GM21529 (cell line): ENCODE results near the gene TAF10.

Experiments
- ATAC-seq: cut with Tn5 transposase; IDR thresholded peaks from one replicate; pipeline ENCODE4 v1.9.1; 2021; ENCODE audit not compliant: unreplicated experiment

The TAF10 gene

DNA sequence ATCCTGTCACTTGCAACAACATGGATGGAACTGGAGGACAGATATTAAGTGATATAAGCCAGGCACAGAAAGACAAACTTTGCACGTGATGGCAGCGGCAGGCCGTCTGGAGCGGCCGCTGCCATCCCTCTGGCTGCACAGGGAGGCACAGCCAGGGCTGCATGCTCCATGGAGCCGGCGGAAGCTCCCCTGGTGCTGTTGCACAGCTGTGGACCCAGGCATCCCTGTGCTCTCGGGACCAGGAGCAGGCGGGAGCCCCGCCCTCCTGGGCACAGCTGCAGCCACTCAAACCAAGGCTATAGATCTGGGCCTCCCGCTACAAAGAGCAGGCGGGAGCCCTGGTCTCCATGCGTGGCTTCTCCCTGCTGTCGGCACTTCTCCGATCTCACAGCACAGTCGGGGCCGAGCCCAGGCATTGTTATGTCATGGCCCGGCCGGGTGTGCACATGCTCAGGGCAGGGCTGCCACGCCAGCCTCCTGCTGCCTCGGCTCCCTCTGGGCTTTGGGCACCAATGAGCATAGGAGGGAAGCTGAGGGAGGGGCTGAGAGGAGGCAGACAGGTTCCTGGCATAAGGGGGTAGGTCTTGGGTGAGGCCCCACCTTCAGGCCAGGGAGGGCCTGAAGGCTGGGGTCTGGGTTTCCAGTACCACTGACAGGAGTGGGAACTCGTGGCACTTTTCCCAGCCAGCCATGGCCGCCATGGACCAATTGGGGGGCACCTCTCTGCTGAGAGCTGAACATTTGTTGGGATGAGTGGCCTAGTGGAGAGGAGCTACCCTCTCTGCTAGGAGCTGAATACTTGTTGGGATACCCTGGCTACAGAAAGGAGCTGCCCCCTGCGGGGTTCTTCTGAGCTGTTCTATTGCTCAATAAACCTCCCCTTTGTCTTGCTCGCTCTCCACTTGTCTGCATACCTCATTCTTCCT lies 25.3 kb downstream of the TAF10 start:
- no peak for ATAC-seq

DNA sequence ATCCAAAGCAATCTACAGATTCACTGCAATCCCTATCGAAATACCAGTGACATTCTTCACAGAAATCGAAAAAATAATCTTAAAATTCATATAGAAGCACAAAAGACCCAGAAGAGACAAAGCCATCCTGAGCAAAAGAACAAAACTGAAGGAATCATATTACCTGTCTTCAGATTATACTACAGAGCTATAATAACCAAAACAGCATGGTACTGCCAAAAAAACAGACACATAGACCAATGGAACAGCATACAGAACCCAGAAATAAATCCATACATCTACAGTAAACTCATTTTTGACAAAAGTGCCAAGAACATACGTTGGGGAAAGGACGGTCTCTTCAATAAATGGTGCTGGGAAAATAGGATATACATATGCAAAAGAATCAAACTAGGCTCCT lies 27.5 kb downstream of the TAF10 start:
- ATAC-seq = no peak

DNA sequence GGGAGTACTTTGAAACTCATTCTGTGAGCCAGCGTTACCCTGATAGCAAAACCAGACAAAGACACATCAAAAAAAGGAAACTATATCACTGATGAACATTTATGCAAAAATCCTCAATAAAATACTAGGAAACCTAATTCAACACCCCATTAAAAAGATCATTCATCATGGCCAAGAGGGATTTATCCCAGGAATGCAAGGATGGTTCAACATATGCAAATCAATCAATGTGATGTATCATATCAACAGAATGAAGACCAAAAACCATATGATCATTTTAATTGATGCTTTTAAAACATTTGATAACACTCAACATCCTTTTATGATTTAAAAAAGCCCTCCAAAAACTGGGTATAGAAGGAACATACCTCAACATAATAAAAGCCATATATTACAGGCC lies 28.4 kb downstream of the TAF10 start:
- ATAC-seq = no peak

DNA sequence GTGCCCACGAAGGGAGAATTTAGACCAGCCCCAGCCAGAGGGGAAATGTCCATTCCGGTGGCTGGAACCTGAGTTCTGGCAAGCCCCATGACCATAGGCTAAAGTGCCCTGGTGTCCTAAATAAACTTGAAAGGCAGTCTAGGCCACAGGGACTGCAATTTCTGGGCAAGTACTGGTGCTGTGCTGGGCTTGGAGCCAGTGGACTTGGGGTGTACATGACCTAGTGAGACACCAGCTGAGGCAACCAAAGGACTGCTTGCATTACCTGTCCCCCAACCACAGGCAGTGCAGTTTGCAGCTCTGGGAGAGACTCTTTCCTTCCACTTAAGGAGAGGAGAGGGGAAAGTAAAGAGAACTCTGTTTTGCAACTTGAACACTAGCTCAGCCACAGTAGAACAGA lies 32.3 kb downstream of the TAF10 start:
- no peak for ATAC-seq

DNA sequence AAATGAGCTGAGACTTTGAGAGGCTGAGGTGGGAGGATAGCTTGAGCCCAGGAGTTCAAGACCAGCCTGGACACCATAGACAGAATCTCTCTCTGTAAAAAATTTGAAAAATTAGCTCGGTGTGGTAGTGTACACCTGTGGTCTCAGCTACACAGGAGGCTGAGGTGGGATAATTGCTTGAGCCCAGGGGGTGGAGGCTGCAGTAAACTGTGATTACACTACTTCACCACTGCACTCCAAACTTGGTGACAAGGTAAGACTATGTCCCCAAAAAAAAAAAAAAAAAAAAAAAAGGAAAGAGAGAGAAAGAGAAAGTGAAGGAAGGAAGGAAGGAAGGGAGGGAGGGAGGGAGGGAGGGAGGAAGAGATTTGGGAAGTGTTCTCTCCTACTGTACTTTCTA lies 33.9 kb downstream of the TAF10 start:
- no peak for ATAC-seq

DNA sequence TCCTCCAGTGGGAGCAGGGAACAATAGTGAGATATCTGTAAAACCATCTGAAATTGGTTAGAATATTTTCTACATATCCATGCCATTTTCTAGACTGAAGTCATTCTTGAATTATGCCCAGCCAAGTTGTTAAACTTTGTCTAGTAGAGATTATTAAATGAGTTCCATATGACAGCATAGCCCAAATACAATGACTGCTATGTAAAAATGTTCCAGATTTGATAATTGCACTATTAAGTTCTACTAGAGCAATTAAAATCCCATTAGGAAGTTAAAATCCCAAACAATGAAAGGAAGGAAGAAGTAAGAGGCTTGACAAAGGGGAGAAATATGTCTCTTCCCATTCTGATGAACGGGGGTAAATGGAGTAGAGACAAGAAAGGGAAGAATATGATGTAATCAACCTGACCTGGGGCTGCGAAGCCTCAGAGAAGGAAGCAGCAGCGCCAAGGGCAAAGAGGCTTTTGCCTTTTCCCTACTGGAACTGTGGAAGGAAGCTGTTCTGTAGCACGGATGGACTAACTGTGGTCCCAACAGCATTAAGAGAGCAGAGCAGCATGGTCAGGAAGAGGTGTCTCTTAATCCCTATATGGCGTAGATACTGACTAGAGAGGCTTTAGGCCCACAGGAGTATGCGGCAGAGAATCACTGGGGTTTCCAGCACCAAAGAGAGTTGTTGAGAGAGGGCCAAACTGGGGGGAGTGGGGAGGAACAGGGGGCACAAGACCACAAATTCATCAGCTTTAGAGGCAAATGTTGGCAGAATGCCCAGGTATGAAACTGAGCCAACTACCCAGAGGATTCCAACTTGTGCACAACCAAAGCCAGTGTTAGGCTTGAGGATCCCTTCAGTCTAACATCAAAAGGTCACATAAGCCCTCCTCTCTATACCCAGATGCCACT lies 35.3 kb downstream of the TAF10 start:
- no peak for ATAC-seq

DNA sequence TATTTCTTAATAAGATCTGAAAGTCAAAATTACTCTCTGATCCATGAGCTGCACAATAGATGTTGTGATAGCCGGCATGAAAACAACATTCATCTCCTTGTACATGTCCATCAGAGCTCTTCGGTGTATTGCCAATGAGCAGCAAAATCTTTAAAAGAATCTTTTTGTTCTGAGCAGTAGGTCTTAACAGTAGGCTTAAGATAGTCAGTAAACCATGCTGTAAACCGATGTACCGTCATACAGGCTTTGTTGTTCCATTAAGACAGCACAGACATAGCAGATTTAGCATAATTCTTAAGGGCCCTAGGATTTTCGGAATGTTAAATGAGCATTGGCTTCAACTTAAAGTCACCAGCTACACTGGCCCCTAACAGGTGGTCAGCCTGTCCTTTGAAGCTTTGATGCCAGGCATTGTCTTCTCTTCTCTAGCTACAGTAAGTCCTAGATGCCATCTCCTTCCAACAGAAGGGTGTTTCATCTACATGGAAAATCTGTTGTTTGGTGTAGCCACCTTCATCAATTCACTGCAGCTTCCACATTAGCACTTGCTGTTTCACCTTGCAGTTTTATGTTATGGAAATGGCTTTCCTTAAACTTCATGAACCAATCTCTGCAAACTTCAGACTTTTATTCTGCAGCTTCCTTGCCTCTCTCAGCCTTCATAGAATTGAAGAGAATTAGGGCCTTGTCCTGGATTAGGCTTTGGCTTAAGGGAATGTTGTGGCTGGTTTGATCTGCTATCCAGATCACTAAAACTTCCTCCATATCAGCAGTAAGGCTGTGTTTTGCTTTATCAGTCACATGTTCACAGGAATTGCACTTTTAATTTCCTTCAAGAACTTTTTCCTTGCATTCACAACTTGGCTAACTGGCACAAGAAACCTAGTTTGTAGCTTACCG lies 37.0 kb downstream of the TAF10 start:
- no peak for ATAC-seq

DNA sequence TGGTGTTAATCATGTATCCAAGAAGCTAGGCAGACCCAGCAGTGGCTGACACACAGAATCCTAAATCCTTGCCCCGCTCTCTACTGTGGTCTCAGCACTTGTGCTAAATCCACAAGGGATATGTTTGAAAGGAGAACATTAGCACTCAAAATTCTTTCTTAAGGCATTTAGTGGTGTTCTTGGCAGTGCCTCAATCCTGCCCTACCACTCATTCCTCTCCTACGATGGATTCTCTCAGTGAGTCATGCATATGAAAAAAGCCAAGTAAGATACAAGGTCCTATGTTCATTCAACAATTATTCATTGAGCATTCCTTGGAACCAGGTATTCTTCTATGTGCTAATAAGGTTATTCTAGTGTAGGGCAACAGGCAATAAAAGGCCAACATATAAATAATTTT lies 39.8 kb downstream of the TAF10 start:
- ATAC-seq = no peak

DNA sequence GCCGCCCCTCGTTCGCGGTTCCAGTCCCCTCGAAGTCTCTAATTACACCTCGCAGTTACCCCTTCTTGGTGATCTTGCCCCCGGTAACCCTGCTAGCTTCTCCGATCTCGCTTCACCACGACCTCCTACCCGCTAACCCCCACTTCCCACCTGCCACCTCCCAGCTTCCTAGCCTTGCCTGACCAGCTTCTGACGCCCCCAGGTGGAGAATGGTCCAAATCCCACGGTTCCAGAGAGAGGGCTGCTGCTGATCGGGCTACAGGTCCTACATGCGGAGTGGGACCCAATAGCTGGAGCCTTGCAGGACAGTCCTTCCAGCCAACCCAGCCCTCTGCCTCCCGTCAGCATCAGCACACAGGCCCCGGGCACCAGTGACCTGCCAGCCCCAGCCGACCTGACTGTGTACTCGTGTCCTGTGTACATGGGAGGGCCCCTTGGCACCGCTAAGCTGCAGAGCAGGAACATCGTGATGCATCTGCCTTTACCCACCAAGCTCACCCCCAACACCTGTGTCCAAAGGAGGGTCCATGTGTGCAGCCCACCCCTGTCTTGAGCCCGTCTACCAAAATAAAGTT lies 40.5 kb downstream of the TAF10 start:
- ATAC-seq = no peak

DNA sequence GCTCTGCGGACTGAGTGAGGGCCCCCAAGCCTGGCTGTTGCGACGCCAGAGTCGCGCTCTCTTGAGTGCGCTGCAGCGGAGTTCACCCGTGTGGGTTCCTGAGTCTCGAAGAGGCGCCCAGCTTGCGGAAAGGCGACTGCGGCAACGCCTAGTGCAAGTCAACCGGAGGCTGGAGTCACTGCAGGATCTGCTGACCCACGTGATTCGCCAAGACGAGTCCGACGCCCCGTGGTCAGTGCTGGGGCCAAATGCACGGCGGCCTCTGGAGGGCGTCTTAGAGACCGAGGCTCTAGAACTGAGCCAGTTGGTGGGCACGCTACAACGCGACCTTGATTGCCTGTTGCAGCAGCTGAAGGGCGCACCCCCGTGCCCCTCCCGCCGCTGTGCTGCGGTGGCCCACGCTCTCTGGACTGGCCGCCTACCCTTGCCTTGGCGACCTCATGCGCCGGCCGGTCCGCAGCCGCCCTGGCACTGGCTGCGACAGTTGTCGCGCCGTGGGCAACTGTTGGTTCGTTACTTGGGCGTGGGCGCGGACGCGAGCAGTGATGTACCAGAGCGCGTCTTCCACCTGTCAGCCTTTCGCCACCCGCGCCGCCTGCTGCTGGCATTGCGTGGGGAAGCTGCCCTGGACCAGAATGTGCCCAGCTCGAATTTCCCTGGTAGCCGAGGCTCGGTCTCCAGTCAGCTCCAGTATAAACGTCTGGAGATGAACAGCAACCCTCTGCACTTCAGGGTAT lies 41.2 kb downstream of the TAF10 start:
- no peak for ATAC-seq

DNA sequence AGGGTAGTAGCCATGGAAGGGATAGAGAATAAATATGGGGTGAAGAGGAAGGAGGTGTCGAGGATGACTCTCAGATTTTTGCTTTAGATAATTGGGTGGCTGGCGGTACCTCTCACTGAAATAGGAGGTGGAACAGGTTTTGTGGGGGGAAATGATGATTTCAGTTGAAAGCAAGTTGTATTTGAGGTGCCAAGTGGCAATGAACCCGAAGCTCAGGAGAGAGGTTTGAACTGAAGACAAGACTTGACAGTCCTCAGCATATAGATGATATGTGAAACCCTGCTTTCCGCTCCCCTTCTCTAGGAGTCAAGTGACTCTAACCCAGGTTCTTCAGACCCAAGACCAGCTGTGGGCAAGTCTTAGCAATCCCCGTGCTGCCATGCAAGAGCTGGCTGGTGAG lies 42.3 kb downstream of the TAF10 start:
- ATAC-seq = no peak

DNA sequence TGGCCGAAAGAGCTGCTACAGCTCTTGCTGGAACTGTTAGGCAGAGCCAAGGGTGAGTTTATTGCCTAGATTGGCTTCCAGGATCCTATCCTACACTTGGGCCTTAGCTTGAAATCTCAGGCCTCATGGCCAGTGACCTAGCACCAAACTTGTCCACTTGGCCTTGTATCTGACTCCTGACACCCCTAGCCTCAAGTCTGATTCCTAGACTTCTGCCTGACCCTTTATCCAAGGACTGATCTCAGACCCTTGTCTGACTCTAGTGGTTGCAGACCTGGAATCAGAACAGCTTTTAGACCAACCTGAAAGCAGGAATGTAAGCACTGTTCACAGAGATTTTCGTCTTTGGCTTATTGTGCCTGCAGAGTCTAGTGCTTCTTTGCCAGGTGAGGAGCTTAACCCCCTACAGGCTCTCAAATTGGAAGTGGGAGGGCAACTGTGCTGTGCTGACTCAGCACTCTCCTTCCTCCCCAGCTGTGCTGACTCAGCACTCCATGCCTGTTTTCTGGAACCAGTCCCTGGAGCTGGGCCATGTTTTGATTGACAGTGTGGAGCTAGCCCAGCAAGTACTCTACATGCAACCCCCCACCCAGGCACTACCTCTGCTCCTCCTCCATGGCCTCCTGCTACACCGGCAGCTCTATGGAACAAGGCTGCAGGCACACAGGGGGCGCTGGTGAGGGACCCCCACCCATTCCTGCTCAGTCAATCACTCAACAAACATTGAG lies 43.7 kb downstream of the TAF10 start:
- ATAC-seq = no peak

DNA sequence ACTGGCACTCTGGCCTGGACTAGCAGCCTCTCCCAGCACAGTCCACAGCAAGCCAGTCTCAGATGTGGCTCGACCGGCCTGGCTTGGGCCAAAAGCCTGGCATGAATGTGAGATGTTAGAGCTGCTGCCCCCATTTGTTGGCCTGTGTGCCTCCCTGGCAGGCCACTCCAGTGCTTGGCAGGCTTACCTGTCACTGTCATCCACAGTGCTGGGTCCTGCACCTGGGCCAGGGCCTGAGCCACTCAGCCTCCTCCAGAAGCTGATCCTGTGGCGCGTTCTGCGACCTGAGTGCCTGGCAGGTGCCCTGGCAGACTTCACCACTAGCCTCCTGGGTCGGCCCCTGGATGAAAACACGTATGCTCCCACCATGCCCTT lies 44.7 kb downstream of the TAF10 start:
- ATAC-seq = no peak

DNA sequence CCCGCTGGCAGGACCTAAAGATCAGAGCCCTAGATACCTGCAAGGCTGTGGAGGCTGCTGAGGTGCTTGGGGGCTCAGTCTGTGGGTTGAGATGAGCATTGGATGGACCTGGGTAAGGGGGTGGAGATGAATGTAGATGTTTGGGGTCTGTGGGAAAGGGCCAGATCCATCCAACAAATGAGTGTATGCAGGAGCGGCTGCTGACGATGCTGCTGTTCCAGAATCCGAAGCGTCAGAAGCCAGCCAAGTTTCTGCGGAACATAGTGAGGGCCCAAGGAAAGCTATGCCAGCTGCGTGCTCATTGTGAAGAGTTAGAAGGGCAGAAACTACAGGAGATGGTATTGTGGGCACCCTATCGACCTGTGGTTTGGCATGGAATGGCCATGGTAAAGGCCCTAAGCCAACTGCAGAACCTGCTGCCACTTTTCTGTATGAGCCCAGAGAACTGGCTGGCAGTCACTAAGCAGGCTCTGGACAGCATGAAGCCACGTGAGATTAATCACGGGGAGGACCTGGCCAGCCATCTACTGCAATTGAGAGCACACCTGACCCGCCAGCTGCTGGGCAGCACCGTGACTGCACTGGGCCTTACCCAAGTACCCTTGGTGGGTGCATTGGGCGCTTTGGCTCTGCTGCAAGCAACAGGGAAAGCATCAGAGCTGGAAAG lies 45.2 kb downstream of the TAF10 start:
- no peak for ATAC-seq

DNA sequence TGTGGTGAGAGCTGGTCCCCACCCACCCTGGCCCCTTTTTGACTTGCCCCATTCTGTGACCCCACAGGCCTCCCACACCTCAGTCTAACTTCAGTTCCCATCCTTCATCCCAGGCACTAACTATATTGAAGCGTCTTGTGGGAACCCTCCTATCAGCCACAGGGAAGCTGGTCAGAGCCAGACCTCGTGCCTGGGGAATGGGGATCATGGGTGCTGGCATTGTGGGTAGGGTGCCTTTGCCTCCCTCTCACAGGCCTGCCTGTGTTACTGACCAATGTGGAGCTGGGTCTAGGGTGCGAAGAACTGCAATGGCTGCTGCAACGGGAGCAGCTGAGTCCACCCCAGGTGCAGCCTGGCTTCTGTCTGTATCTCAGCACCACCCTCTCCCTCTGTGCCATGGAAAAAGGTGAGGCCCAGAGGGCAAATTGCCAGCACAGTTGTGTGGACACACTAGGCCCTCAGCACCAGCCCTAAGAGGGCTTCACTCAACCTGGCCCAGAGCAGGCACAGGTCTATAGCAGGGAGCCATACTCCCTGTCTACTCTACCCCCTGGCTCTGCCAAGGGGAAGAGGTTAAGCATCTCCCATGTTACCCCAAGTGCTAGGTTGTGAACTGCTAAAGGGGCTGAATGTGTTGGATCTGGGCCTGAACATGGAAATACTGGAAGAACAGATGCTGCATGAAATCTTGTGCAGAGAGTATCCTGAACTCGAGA lies 45.9 kb downstream of the TAF10 start:
- ATAC-seq = no peak

DNA sequence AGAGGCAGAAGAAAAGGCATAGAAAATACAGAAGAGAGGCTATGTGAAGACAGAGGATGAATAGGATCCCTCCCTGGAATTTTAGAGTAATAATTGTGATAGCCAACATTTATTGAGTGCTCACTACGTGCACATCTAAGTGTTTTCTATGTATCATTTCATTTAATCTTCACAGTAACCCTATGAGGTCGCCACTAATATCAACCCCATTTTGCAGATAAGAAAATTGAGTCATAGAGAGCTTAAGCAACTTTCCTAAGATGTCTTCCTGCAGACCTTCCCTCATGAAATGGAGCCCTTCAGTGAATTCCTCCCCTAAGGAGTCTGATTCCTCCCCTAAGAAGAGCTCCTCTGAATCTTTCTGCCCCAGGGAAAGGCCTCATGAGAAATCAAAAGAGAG lies 46.7 kb downstream of the TAF10 start:
- no peak for ATAC-seq

DNA sequence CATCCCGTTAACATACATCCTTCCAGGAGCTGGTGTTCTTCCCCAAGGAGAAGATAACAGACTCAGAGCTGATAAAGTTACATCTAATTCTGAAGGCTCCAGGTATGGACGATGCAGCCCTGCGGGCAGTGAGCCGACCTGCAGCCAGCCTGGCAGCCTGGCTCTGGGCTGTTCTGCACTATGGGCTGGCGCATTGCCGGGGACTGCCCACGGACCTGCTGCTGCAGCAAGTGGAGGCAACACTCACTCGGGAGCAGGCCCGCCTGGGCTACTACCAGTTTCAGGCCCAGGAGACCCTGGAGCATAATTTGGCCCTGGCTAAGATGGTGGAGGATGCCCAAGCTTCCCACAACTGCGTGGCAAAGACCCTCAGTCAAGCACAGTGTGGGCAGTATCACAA lies 48.3 kb downstream of the TAF10 start:
- ATAC-seq = no peak

DNA sequence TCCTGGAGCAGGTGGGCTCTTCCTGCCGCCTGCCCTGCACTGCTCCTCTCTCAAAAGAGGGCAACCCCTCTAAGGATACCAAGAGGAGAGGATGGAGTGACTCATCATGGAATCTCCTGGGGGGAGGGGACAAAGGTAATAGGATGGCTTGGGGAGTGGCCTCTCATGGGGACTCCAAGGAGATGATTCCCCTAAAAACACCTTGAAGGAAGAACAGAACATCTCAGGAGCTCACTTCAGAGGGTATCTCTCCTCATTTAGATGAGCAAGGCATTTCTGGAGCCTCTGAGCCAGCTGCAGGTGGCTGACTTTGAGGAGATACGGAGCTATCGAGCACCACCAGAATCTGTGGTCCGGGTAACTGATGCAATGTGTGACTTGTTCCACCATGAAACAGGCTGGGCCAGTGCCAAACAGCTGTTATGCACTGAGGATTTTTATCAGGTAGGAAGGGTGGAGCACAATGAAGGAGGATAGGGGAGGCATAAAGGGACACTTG lies 48.8 kb downstream of the TAF10 start:
- ATAC-seq = no peak
